HFF-Myc (cell line): ENCODE results near the gene SLC9A8.
"Not testable (repeated sequence)": the region's sequence is repeated elsewhere in the genome, so short reads cannot be mapped to it uniquely, and the experiment has no call there.

Source experiments
- DNase-seq: peaks from one replicate; pipeline ENCODE4 v3.0.0-alpha.2; 2011; ENCODE audit warnings: low read depth; ENCODE audit errors: extremely low read depth
- H3K4me3 ChIP-seq: replicated peaks from 2 replicates; pipeline ENCODE4 v1.5.1; 2011; ENCODE audit warnings: low read depth, mild to moderate bottlenecking, control low read depth, low read length
- CTCF ChIP-seq: IDR thresholded peaks from 2 replicates; pipeline ENCODE4 v1.5.1; 2012; ENCODE audit warnings: mild to moderate bottlenecking, low read depth, low read length, control low read depth; ENCODE audit errors: missing control alignments

Gene SLC9A8

GRCh38 chr20:49796600-49797343 lies 15.9 kb upstream of the SLC9A8 start:
- DNase-seq: no peak
- no peak overlapping the region for H3K4me3 ChIP-seq
- no peak for TF ChIP-seq CTCF

- DNase-seq: no peak
- no peak overlapping the region for H3K4me3 ChIP-seq
- no peak for TF ChIP-seq CTCF
Observed at GRCh38 chr20:49797344-49797615, 15.3 kb upstream of the SLC9A8 start.

- TF ChIP-seq CTCF: no peak
- H3K4me3 ChIP-seq: no peak overlapping the region
- no peak for DNase-seq
Observed at GRCh38 chr20:49798718-49799117, 13.9 kb upstream of the SLC9A8 start.

- no peak for DNase-seq
Observed at GRCh38 chr20:49799698-49800097, 12.9 kb upstream of the SLC9A8 start.

GRCh38 chr20:49803418-49803817 lies 9.2 kb upstream of the SLC9A8 start:
- DNase-seq: no peak
- TF ChIP-seq CTCF: no peak

More at GRCh38 chr20:49799698-49800097, 12.9 kb upstream of the SLC9A8 start:
- H3K4me3 ChIP-seq: no peak overlapping the region
- no peak for TF ChIP-seq CTCF

GRCh38 chr20:49804364-49804763 lies 8.3 kb upstream of the SLC9A8 start:
- TF ChIP-seq CTCF: no peak
- no peak for DNase-seq
- H3K4me3 ChIP-seq: no peak overlapping the region

More at GRCh38 chr20:49803418-49803817, 9.2 kb upstream of the SLC9A8 start:
- H3K4me3 ChIP-seq: no peak overlapping the region

- DNase-seq, H3K4me3 ChIP-seq: not testable (repeated sequence)
Observed at GRCh38 chr20:49805224-49805876, 7.3 kb upstream of the SLC9A8 start.
